Keratinocyte (primary cell): ENCODE data around the gene CAPN14.

Experiments used
- CTCF ChIP-seq, 3 experiments: IDR thresholded peaks in 1 of 3; conservative IDR thresholded peaks in 1 of 3; optimal IDR thresholded peaks in 1 of 3; 2 replicates in 2 of 3; 3 replicates in 1 of 3; pipeline versions ENCODE3 to v1.5.1; 2011; ENCODE audit warnings: low read length in 3 of 3, mild to moderate bottlenecking in 3 of 3, moderate library complexity in 2 of 3, control low read depth in 1 of 3, inconsistent platforms in 1 of 3; ENCODE audit not compliant: insufficient read depth in 2 of 3; ENCODE audit errors: extremely low read depth in 1 of 3
- EZH2 ChIP-seq: IDR thresholded peaks from one replicate; pipeline ENCODE4 v1.6.1; 2012; ENCODE audit warnings: inconsistent platforms, mild to moderate bottlenecking, low read length, moderate library complexity

- TF ChIP-seq CTCF (optimal IDR thresholded peaks at IDR 0.05 in 1 of 3, IDR thresholded peaks at IDR 0.05 in 1 of 3, conservative IDR thresholded peaks at IDR 0.05 in 1 of 3; ENCODE audit: extremely low read depth in 1 of 3, insufficient read depth in 2 of 3, low read length in 3 of 3) (no peak), EZH2 (no peak)
These were observed 89.4 kb downstream of the CAPN14 start for GRCh38 chr2:31127931-31128330.
